Measurements from ENCODE around the gene MALAT1.

DNA sequence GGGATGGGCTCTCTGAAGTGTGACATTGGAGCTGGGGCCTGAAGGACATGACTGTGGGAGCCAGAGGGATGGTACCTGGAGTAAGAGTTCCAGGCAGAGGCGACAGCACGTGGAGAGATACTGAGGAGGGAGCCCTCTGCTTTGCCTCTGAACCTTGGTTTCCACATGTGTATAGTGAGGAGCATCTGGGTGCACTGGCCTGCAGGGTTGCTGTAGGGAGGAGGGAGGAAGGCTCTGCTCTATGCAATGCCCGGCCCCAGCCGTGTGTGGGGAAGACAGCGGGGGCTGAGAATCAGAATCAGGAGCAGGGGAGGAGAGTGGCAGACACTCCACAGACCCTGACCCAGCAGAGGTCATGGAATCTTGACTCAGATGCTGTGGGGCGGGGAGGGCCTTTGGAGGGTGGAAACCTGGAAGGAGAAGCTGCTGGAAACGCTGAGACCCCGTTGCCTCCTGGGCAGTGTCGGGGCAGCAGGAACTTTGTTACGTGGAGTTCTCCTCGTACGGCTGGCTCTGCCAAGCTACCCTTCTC, 30.0 kb downstream of the MALAT1 start:
- TF ChIP-seq EZH2 (IDR thresholded peaks at IDR 0.05; ENCODE audit: low read depth, low read length, severe bottlenecking) (no peak), BCL11A (IDR thresholded peaks at IDR 0.05; ENCODE audit: low read depth in 2 of 2, low read length in 2 of 2) (no peak), KDM5A (IDR thresholded peaks at IDR 0.05; ENCODE audit: low read length) (no peak), POLR2A (IDR thresholded peaks at IDR 0.05; ENCODE audit: control extremely low read depth in 1 of 2, low read depth in 2 of 2, low read length in 2 of 2) (no peak), SIN3A (conservative IDR thresholded peaks at IDR 0.05 in 1 of 2, IDR thresholded peaks at IDR 0.05 in 1 of 2; ENCODE audit: low read depth in 1 of 2, low read length in 2 of 2) (no peak), CTCF (IDR thresholded peaks at IDR 0.05; ENCODE audit: control extremely low read depth in 1 of 3, insufficient read depth in 1 of 3, low read depth in 1 of 3, low read length in 3 of 3) (no peak)
- TF ChIP-seq, protein P1, sequence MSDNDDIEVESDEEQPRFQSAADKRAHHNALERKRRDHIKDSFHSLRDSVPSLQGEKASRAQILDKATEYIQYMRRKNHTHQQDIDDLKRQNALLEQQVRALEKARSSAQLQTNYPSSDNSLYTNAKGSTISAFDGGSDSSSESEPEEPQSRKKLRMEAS (IDR thresholded peaks at IDR 0.05): no peak
- TF ChIP-seq, protein P2, sequence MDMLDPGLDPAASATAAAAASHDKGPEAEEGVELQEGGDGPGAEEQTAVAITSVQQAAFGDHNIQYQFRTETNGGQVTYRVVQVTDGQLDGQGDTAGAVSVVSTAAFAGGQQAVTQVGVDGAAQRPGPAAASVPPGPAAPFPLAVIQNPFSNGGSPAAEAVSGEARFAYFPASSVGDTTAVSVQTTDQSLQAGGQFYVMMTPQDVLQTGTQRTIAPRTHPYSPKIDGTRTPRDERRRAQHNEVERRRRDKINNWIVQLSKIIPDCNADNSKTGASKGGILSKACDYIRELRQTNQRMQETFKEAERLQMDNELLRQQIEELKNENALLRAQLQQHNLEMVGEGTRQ (IDR thresholded peaks at IDR 0.05; ENCODE audit: low read length): no peak
